Nephron progenitor cell (in vitro differentiated cells): Measurements from ENCODE around the gene CCDC63.

ENCODE experiments used
- DNase-seq: peaks from one replicate; pipeline ENCODE4 v3.0.0; 2021
- H3K27ac Mint-ChIP-seq: 2 replicates; pipeline ENCODE4 v1.8.0; 2021; ENCODE audit warnings: mild to moderate bottlenecking, moderate library complexity, mixed read lengths
- H3K27me3 Mint-ChIP-seq: 2 replicates; pipeline ENCODE4 v1.8.0; 2021; ENCODE audit warnings: mild to moderate bottlenecking, low read depth, mixed read lengths; ENCODE audit not compliant: poor library complexity
- H3K36me3 Mint-ChIP-seq: 2 replicates; pipeline ENCODE4 v1.8.0; 2021; ENCODE audit warnings: low read depth, mixed read lengths
- H3K4me1 Mint-ChIP-seq: 2 replicates; pipeline ENCODE4 v1.8.0; 2021; ENCODE audit warnings: mixed read lengths
- H3K4me3 Mint-ChIP-seq: 2 replicates; pipeline ENCODE4 v1.8.0; 2021; ENCODE audit warnings: mild to moderate bottlenecking, moderate library complexity, mixed read lengths
- H3K9me3 Mint-ChIP-seq: 2 replicates; pipeline ENCODE4 v1.8.0; 2021; ENCODE audit warnings: mild to moderate bottlenecking, moderate library complexity, mixed read lengths
- TF ChIP-seq, protein P1 (sequence below): fragments of 200-600 bp; sonication (generic); IDR thresholded peaks from 2 replicates; pipeline ENCODE4 v1.5.0; 2021; ENCODE audit warnings: antibody characterized with exemption

Gene CCDC63

DNA sequence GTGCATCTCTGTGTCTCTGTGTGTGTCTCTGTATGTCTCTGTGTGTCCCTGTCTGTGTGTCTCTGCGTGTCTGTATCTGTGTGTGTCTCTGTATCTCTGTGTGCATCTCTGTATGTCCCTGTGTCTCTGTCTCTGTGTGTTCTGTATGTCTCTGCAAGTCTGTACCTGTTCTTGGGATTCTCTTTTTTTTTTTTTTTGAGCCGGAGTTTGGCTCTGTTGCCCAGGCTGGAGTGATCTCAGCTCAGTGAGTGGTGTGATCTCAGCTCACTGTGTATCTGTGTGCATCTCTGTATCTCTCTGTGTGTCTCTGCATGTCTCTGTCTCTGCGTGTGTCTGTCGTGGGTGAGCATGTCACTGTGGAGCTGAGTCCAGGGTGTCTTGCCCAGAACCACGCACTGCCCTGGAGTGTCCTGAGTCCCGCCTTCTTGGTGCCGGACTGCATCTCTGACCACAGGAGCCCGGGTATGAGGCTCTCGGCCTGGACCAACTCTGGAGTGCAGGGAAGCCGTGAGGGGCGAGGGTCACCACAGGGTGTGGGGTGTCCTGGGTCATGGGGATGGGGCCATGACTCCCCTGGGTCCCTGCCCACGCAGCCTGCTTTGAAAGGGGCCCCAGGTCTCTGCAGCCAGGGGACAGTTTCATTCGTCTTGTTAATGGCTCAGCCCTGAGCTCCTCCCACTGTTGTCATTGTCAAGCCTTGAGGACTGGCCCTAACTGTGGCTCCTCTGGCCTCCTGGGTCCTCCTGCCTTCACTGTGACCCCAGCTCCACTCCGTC lies 61.8 kb downstream of the CCDC63 start:
- H3K27ac Mint-ChIP-seq: peak overlapping the region; percentile 12
- H3K36me3 Mint-ChIP-seq: no peaks in the 10 kb centered on the region
- no peak overlapping the region for H3K4me3 Mint-ChIP-seq
- H3K27me3 Mint-ChIP-seq: peaks cover 3% of the 10 kb centered on the region
- TF ChIP-seq, protein P1, sequence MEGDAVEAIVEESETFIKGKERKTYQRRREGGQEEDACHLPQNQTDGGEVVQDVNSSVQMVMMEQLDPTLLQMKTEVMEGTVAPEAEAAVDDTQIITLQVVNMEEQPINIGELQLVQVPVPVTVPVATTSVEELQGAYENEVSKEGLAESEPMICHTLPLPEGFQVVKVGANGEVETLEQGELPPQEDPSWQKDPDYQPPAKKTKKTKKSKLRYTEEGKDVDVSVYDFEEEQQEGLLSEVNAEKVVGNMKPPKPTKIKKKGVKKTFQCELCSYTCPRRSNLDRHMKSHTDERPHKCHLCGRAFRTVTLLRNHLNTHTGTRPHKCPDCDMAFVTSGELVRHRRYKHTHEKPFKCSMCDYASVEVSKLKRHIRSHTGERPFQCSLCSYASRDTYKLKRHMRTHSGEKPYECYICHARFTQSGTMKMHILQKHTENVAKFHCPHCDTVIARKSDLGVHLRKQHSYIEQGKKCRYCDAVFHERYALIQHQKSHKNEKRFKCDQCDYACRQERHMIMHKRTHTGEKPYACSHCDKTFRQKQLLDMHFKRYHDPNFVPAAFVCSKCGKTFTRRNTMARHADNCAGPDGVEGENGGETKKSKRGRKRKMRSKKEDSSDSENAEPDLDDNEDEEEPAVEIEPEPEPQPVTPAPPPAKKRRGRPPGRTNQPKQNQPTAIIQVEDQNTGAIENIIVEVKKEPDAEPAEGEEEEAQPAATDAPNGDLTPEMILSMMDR: no peak
- H3K4me1 Mint-ChIP-seq: peaks cover 51% of the 10 kb centered on the region
- DNase-seq: no peak
- no peaks in the 10 kb centered on the region for H3K9me3 Mint-ChIP-seq

DNA sequence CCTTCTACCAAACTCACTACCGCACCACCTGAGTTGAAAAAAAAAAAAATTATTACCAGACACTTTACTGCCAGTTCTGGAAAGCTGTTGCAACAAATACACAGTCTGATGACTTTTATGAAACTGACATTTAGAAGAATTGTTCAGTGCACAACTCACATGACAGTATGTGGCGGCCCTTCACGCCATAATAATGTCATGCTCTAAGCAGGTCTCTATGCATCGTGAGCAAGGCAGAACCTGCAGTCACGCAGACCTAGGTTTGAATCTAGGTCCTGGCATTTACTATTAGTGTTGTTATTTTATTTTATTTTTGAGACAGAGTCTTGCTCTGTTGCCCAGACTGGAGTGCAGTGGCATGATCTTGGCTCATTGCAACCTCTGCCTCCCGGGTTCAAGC lies 65.5 kb downstream of the CCDC63 start:
- no peak overlapping the region for H3K4me3 Mint-ChIP-seq
- H3K9me3 Mint-ChIP-seq: peaks cover 3% of the 10 kb centered on the region
- TF ChIP-seq, protein P1: no peak
- H3K36me3 Mint-ChIP-seq: no peaks in the 10 kb centered on the region
- H3K27ac Mint-ChIP-seq: no peak overlapping the region
- DNase-seq: no peak
- peaks cover under 1% of the 10 kb centered on the region for H3K27me3 Mint-ChIP-seq
- peaks cover 40% of the 10 kb centered on the region for H3K4me1 Mint-ChIP-seq

DNA sequence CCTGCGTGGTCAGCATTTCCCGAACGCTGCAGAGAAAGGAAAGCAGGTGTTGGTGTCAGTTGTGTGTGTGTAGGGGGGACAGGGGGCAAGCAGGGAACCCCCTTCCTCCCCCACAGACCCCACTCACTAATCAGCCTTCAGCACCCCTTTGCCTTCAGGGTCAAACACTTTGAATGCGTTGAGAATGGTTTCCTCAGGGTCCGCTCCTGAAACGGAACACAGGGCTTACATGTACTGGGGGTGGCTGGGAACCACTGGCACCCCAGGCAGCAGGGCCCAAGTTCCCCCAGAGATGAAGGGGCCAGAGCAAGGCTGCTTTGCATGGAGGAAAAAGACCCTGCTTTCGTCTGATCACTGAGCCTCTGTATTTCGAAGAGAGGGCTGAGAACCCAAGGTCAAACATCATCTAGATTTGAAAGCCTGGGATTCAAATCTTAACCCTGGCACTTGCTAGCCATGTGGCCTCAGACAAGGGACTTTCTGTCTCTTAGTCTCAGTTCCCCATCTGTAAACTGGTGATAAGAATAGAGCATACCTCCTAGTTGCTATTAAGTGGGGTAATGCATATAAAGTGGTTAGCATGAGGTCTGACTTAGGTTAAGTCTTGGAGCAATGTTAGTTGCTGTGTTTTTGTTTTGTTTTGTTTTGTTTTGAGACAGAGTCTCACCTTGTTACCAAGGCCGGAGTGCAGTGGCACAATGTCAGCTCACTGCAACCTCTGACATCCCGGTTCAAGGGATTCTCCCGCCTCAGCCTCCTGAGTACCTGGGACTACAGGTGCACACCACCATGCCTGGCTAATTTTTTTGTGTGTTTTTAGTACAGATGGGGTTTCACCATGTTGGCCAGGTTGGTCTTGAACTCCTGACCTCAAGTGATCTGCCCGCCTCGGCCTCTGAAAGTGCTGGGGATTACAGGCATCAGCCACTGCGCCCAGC lies 66.6 kb downstream of the CCDC63 start:
- Mint-ChIP-seq H3K27ac (no peak overlapping the region), H3K4me3 (no peak overlapping the region), H3K9me3 (peaks cover 3% of the 10 kb centered on the region), H3K27me3 (no peaks in the 10 kb centered on the region), H3K4me1 (peaks cover 29% of the 10 kb centered on the region), H3K36me3 (no peaks in the 10 kb centered on the region)
- no peak for DNase-seq
- TF ChIP-seq, protein P1: no peak

DNA sequence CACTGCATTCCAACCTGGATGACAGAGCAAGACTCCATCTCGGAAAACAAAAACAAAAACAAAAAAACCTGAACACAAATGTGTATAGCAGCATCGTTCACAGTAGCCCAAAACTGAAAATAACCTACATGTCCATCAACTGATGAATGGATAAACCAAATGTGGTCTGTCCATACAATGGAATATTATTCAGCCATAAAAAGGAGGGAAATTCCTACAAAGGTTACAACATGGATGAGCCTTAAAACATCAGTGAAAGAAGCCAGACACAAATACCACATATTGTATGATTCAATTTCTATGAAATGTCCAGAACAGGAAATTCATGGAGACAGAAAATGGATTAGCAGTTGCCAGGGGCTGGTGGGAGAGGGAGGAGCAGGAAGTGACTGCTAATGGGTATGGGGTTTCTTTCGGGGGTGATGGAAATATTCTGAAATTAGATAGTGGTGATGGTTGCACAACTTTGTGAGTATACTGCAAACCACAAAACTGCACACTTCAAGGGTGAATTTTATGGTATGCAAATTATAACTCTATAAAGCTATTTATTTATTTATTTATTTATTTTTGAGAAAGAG lies 69.6 kb downstream of the CCDC63 start:
- peaks cover 9% of the 10 kb centered on the region for H3K4me1 Mint-ChIP-seq
- TF ChIP-seq, protein P1: no peak
- DNase-seq: no peak
- no peak overlapping the region for H3K4me3 Mint-ChIP-seq
- H3K36me3 Mint-ChIP-seq: no peaks in the 10 kb centered on the region
- peaks cover 4% of the 10 kb centered on the region for H3K27me3 Mint-ChIP-seq
- peaks cover 3% of the 10 kb centered on the region for H3K9me3 Mint-ChIP-seq
- no peak overlapping the region for H3K27ac Mint-ChIP-seq

DNA sequence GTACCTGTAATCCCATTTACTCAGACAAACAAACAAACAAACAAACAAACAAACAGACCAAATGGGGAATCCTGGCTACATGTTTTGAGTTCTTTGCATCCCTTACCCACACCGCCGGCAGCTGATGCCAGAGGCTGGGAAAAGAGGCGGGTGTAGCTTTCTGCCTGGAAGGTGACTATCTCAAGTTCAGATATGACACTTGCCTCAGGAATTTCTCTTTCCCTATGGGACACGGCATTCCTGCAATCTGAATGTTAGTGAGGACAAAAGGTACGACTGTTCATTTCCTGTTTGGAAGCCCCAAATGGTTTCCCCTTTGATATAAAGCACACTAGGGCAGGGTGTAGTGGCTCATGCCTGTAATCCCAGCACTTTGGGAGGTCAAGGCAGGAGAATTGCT lies 70.7 kb downstream of the CCDC63 start:
- Mint-ChIP-seq H3K27me3 (peaks cover 5% of the 10 kb centered on the region), H3K27ac (no peak overlapping the region), H3K4me1 (peaks cover 9% of the 10 kb centered on the region), H3K36me3 (no peaks in the 10 kb centered on the region), H3K9me3 (peaks cover 3% of the 10 kb centered on the region), H3K4me3 (no peak overlapping the region)
- DNase-seq: no peak
- TF ChIP-seq, protein P1: no peak
